ENCODE results near the gene MMADHC.

Gene MMADHC

GRCh38 chr2:149625271-149625670 lies 37.7 kb upstream of the MMADHC start:
- POLR2A ChIA-PET: no interaction called here
- CTCF ChIA-PET: no interaction called here
- no peak for DNase-seq (ENCODE audit: low read depth, low spot score)
- no peak for TF ChIP-seq CTCF (IDR thresholded peaks at IDR 0.05; ENCODE audit: insufficient read depth, low read length, missing control alignments)
- H3K4me3 ChIP-seq (ENCODE audit: low read depth, low read length): no peak overlapping the region

- TF ChIP-seq CTCF (IDR thresholded peaks at IDR 0.05; ENCODE audit: insufficient read depth, low read length, missing control alignments): no peak
- no peak for DNase-seq (ENCODE audit: low read depth, low spot score)
- POLR2A ChIA-PET: no interaction called here
- CTCF ChIA-PET: interaction anchor here (1.5 kb wide), 1 partner anchor 12 kb away, joined by 4 read pairs; no protein-coding TSS in a partner anchor
- no peak overlapping the region for H3K4me3 ChIP-seq (ENCODE audit: low read depth, low read length)
Observed at GRCh38 chr2:149622343-149622742, 34.8 kb upstream of the MMADHC start.

GRCh38 chr2:149617476-149617875 lies 29.9 kb upstream of the MMADHC start:
- ChIA-PET POLR2A (no interaction called here), CTCF (no interaction called here)
- TF ChIP-seq CTCF (IDR thresholded peaks at IDR 0.05; ENCODE audit: insufficient read depth, low read length, missing control alignments): no peak
- no peak overlapping the region for H3K4me3 ChIP-seq (ENCODE audit: low read depth, low read length)
- no peak for DNase-seq (ENCODE audit: low read depth, low spot score)

- DNase-seq (ENCODE audit: low read depth, low spot score): no peak
- ChIA-PET CTCF (no interaction called here), POLR2A (no interaction called here)
- TF ChIP-seq CTCF (IDR thresholded peaks at IDR 0.05; ENCODE audit: insufficient read depth, low read length, missing control alignments): no peak
- H3K4me3 ChIP-seq (ENCODE audit: low read depth, low read length): no peak overlapping the region
Observed at GRCh38 chr2:149616681-149617456, 29.3 kb upstream of the MMADHC start.

- peak; percentile 63 for DNase-seq (ENCODE audit: low read depth, low spot score)
- no peak for TF ChIP-seq CTCF (IDR thresholded peaks at IDR 0.05; ENCODE audit: insufficient read depth, low read length, missing control alignments)
- no peak overlapping the region for H3K4me3 ChIP-seq (ENCODE audit: low read depth, low read length)
- ChIA-PET POLR2A (interaction anchor here (0.7 kb wide), 1 partner anchor 993 kb away, joined by 3 read pairs; no protein-coding TSS in a partner anchor), CTCF (interaction anchor here (0.7 to 1.2 kb wide), 5 partner anchors 10 to 31 kb away, joined by 3 to 4 read pairs (median 3); no protein-coding TSS in a partner anchor)
Observed at GRCh38 chr2:149613704-149614103, 26.1 kb upstream of the MMADHC start.

GRCh38 chr2:149612122-149612521 lies 24.5 kb upstream of the MMADHC start:
- H3K4me3 ChIP-seq (ENCODE audit: low read depth, low read length): no peak overlapping the region
- TF ChIP-seq CTCF (IDR thresholded peaks at IDR 0.05; ENCODE audit: insufficient read depth, low read length, missing control alignments): no peak
- ChIA-PET CTCF (interaction anchor here (1.4 kb wide), 2 partner anchors 34 to 1627 kb away, joined by 3 read pairs; no protein-coding TSS in a partner anchor), POLR2A (no interaction called here)
- no peak for DNase-seq (ENCODE audit: low read depth, low spot score)
